CD4-positive, alpha-beta T cell treated with Interferon gamma for 1 hour (primary cell): ENCODE measurements around the gene C16orf74.

Source experiments
- DNase-seq: peaks from one replicate; pipeline ENCODE4 v3.0.0-alpha.2; 2020

C16orf74 gene

GRCh38 chr16:85746460-85747215, 4.3 kb downstream of the C16orf74 start:
- no peak for DNase-seq

- DNase-seq: no peak
These were observed 11.8 kb downstream of the C16orf74 start for GRCh38 chr16:85738923-85739715.

- no peak for DNase-seq
These were observed 14.0 kb downstream of the C16orf74 start for GRCh38 chr16:85736921-85737320.

GRCh38 chr16:85735946-85736345, 14.9 kb downstream of the C16orf74 start:
- no peak for DNase-seq

GRCh38 chr16:85735225-85735635, 15.7 kb downstream of the C16orf74 start:
- DNase-seq: peak; percentile 48

- DNase-seq: no peak
These were observed 16.4 kb downstream of the C16orf74 start for GRCh38 chr16:85734311-85735017.

GRCh38 chr16:85733839-85734170, 17.1 kb downstream of the C16orf74 start:
- DNase-seq: no peak

GRCh38 chr16:85733155-85733838, 17.6 kb downstream of the C16orf74 start:
- DNase-seq: peak; percentile 26

GRCh38 chr16:85731179-85731578, 19.7 kb downstream of the C16orf74 start:
- no peak for DNase-seq

GRCh38 chr16:85730186-85730465, 20.8 kb downstream of the C16orf74 start:
- DNase-seq: peak; percentile 10

- no peak for DNase-seq
These were observed 21.3 kb downstream of the C16orf74 start for GRCh38 chr16:85729452-85730185.

- DNase-seq: no peak
These were observed 22.0 kb downstream of the C16orf74 start for GRCh38 chr16:85728879-85729278.

- DNase-seq: no peak
These were observed 26.0 kb downstream of the C16orf74 start for GRCh38 chr16:85724936-85725335.

GRCh38 chr16:85724126-85724879, 26.6 kb downstream of the C16orf74 start:
- DNase-seq: no peak

GRCh38 chr16:85722128-85722893, 28.6 kb downstream of the C16orf74 start:
- no peak for DNase-seq

GRCh38 chr16:85720302-85720637, 30.6 kb downstream of the C16orf74 start:
- DNase-seq: no peak

- DNase-seq: no peak
These were observed 31.1 kb downstream of the C16orf74 start for GRCh38 chr16:85719605-85720301.

- no peak for DNase-seq
These were observed 32.2 kb downstream of the C16orf74 start for GRCh38 chr16:85718682-85719081.

- DNase-seq: no peak
These were observed 32.8 kb downstream of the C16orf74 start for GRCh38 chr16:85718153-85718477.

GRCh38 chr16:85717393-85718152, 33.3 kb downstream of the C16orf74 start:
- peak; percentile 27 for DNase-seq
